Activated T-cell treated with anti-CD3 and anti-CD28 coated beads, Interleukin-2, amount 50 U/mL, for 72 hours (primary cell): Measurements from ENCODE around the gene CYB5D1. TPM values are rescaled to one million over a fixed set of nuclear protein-coding genes. Genes with fewer than 3 reads are reported as not detected.
A peak's percentile ranks its signal among the peaks of the same experiment; 100 is the strongest.

ENCODE experiments used
- ATAC-seq, 2 donors: fragments of 150-1000 bp; cut with Tn5 transposase; replicated peaks in 1 of 2; 2 replicates each; pipeline ENCODE4 v1.10.0; 2021; ENCODE audit warnings: moderate library complexity in 2 of 2, mild to moderate bottlenecking in 1 of 2
- DNase-seq, 2 donors: peaks; one replicate each; pipeline ENCODE4 v3.0.0; 2021 to 2022; ENCODE audit warnings: mixed read lengths in 1 of 2
- H3K27ac Mint-ChIP-seq: one replicate; pipeline ENCODE4 v1.8.0; 2022; ENCODE audit warnings: mild to moderate bottlenecking, moderate library complexity, mixed read lengths
- H3K27me3 Mint-ChIP-seq: one replicate; pipeline ENCODE4 v1.8.0; 2022; ENCODE audit warnings: low read depth, mixed read lengths
- H3K36me3 Mint-ChIP-seq, 2 donors: one replicate each; pipeline ENCODE4 v1.8.0; 2022; ENCODE audit warnings: mixed read lengths in 2 of 2, mild to moderate bottlenecking in 1 of 2; ENCODE audit not compliant: insufficient read depth in 2 of 2
- H3K4me1 Mint-ChIP-seq: one replicate; pipeline ENCODE4 v1.8.0; 2022; ENCODE audit warnings: low read depth, mixed read lengths
- H3K4me3 Mint-ChIP-seq, 2 donors: one replicate each; pipeline ENCODE4 v1.8.0; 2022; ENCODE audit warnings: mild to moderate bottlenecking in 2 of 2, mixed read lengths in 2 of 2, moderate library complexity in 2 of 2
- H3K9me3 Mint-ChIP-seq, 2 donors: one replicate each; pipeline ENCODE4 v1.8.0; 2022; ENCODE audit warnings: mixed read lengths in 2 of 2
- total RNA-seq, 2 donors: library from RNA; stranded (reverse); gene quantifications; one replicate each; pipeline ENCODE4 v1.2.3, GENCODE V29; 2022

Gene CYB5D1
- total RNA-seq, 2 donors from 2014 or later, result 6.7 to 10.2 TPM

DNA sequence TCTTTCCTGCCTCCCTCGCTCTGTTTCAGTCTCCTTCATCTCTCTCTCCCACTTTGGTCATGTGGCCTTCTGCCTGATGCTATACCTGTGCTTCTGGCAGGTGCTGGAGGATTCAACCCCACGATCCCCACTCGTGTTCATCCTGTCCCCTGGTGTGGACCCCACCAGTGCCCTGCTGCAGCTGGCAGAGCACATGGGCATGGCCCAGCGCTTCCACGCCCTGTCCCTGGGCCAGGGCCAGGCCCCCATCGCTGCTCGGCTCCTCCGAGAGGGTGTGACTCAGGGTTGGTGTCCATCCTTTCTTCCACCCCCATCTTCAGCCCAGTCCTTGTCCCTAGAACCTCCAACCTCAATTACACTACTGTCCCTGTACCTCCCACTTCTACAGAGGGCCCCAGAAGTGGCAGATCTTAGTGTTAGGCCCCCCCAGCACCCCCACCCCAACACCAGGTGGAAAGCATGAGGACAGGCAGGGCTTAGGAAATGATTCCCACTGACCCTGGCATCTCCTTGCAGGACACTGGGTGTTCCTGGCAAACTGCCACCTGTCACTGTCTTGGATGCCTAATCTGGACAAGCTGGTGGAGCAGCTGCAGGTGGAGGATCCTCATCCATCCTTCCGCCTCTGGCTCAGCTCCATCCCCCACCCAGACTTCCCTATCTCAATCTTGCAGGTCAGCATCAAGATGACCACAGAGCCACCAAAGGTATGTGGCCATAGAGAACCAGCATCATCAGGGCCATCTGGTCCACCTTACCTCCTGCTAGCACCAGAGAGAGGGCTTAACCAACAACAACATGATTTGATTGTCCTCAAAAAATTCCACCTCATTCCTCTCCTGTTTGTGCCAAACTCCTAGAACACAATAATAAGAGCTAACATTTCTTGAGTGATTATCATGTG lies 33.5 kb upstream of the CYB5D1 start:
- H3K36me3 Mint-ChIP-seq, result no peaks in the 10 kb centered on the region
- no peak overlapping the region for H3K4me3 Mint-ChIP-seq
- H3K9me3 Mint-ChIP-seq, result no peaks in the 10 kb centered on the region
- DNase-seq, result no peak
- H3K27me3 Mint-ChIP-seq, result peaks cover 2% of the 10 kb centered on the region
- no peak overlapping the region for H3K27ac Mint-ChIP-seq
- peaks cover 7% of the 10 kb centered on the region for H3K4me1 Mint-ChIP-seq
- no peak for ATAC-seq

DNA sequence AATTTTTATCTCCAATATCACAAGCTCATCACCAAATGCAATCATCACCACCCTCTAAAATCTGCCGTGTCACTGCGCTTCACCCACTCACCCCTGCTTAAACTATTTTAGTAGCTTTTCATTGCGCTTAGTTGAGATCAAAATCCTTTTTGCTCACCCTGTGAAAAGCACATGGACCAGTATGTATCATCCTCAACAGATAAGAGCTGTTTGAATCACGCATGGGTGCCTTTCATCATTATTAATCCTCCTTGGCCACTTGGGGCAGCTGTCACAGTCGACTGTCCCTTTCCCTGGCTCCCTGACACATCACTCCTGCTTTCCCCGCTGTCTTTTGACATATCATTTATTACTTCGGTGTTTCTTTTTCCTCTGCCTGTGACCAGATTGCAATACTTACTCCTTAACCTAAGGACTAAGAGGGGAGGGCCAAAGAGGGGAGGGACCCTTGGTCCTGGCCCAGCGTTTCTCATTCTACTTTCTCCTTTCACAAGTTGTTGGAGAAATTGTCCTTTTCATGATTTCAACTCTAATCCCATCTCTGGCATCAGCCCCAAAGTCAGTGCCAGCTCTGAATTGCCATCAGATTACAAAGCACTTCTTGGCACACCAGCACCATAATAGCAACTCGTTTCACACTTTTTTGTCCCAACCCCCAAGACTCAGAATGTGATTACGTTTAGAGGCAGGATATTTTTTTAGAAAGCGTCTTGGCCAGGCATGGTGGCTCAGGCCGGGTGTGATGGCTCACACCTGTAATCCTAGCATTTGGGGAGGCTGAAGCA lies 32.4 kb upstream of the CYB5D1 start:
- no peaks in the 10 kb centered on the region for H3K9me3 Mint-ChIP-seq
- H3K27ac Mint-ChIP-seq, result no peak overlapping the region
- DNase-seq (no peak), ATAC-seq (peak in 1 of 2 donors; percentile 30)
- no peaks in the 10 kb centered on the region for H3K36me3 Mint-ChIP-seq
- H3K4me3 Mint-ChIP-seq, result no peak overlapping the region
- peaks cover 7% of the 10 kb centered on the region for H3K4me1 Mint-ChIP-seq
- H3K27me3 Mint-ChIP-seq, result peaks cover 4% of the 10 kb centered on the region

DNA sequence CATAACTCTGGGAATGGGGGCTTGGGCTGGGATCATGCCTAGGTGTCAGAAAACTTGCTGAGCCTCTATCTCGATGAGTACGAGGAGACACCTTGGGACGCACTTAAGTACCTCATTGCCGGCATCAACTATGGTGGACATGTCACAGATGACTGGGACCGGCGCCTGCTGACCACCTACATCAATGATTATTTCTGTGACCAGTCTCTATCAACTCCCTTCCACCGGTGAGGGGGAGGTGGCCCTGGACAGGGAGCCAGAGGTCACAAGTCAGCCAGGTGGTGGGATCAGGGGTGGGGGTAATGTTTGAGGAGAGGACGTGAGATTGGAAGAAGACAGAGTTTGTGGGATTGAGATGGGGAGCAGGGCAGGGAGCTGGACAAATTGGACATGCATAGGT lies 27.2 kb upstream of the CYB5D1 start:
- no peak overlapping the region for H3K4me3 Mint-ChIP-seq
- H3K27me3 Mint-ChIP-seq, result peaks cover 9% of the 10 kb centered on the region
- ATAC-seq, result no peak
- DNase-seq, result no peak
- peaks cover 7% of the 10 kb centered on the region for H3K4me1 Mint-ChIP-seq
- no peaks in the 10 kb centered on the region for H3K36me3 Mint-ChIP-seq
- no peaks in the 10 kb centered on the region for H3K9me3 Mint-ChIP-seq
- H3K27ac Mint-ChIP-seq, result no peak overlapping the region

DNA sequence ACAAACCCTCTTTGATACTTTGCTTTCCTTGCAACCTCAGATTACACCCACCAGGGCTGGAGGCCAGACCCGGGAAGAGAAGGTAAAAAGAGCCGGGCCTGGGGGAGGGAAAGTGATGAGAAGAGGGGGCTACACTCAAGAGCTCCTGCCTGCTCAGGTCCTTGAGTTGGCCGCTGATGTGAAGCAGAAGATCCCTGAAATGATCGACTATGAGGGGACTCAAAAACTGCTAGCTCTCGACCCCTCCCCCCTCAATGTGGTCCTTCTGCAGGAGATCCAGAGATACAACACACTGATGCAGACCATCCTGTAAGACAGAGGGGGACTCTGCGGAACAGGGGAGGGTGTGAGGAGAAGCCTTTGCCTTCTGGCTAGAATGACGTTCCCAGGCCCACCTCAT lies 26.6 kb upstream of the CYB5D1 start:
- Mint-ChIP-seq H3K27me3 (peaks cover 9% of the 10 kb centered on the region), H3K36me3 (no peaks in the 10 kb centered on the region), H3K4me3 (no peak overlapping the region), H3K9me3 (no peaks in the 10 kb centered on the region), H3K4me1 (peaks cover 11% of the 10 kb centered on the region), H3K27ac (no peak overlapping the region)
- DNase-seq (no peak), ATAC-seq (no peak)

DNA sequence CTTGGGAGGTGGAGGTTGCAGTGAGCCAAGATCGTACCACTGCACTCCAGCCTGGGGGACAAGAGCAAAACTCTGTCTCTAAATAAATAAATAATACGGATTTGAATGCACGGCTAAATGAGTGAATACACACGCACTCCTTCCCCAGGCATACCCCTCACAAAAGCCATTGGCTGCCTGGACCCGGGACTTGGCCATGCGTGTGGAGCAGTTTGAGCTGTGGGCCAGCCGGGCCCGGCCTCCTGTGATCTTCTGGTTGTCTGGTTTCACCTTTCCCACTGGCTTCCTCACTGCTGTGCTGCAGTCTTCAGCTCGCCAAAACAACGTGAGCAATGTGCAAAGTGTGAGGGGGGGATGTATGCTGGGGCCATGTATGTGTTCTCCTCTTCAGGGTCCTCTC lies 25.4 kb upstream of the CYB5D1 start:
- H3K27ac Mint-ChIP-seq, result no peak overlapping the region

DNA sequence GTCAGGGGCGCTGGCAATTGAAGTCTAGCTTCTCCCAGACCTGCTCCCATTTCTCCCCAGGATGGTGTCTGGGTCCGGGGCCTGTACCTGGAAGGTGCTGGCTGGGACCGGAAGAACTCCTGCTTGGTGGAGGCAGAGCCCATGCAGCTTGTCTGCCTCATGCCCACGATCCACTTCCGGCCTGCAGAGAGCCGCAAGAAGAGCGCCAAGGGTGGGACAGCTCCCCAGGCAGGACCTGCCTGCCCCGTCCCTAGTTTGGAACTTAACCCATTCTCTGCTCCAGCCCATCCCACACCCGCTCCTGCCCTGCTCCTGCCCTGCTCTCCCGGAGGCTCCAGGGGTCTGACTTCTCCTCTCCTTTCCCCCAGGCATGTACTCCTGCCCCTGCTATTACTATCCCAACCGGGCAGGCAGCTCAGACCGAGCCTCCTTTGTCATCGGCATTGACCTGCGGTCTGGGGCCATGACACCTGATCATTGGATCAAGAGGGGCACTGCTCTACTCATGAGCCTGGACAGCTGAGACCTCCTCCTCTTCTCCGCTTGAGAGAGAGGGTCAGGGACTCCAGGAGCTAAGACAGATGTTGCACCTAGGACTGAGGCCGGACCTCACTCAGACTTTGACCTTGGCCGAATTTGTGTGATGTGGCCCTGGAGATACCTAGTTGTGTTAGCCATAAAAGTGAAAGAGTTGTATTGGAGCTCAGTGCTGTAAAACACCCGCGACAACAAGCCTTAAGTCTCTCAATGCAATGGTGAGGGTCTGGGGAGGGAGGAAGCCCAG lies 24.6 kb upstream of the CYB5D1 start:
- DNase-seq (no peak), ATAC-seq (no peak)

More for the DNA sequence above, 25.4 kb upstream of the CYB5D1 start:
- Mint-ChIP-seq H3K36me3 (no peaks in the 10 kb centered on the region), H3K4me3 (no peak overlapping the region), H3K4me1 (peaks cover 23% of the 10 kb centered on the region), H3K27me3 (peaks cover 9% of the 10 kb centered on the region), H3K9me3 (no peaks in the 10 kb centered on the region)
- DNase-seq (no peak), ATAC-seq (no peak)

DNA sequence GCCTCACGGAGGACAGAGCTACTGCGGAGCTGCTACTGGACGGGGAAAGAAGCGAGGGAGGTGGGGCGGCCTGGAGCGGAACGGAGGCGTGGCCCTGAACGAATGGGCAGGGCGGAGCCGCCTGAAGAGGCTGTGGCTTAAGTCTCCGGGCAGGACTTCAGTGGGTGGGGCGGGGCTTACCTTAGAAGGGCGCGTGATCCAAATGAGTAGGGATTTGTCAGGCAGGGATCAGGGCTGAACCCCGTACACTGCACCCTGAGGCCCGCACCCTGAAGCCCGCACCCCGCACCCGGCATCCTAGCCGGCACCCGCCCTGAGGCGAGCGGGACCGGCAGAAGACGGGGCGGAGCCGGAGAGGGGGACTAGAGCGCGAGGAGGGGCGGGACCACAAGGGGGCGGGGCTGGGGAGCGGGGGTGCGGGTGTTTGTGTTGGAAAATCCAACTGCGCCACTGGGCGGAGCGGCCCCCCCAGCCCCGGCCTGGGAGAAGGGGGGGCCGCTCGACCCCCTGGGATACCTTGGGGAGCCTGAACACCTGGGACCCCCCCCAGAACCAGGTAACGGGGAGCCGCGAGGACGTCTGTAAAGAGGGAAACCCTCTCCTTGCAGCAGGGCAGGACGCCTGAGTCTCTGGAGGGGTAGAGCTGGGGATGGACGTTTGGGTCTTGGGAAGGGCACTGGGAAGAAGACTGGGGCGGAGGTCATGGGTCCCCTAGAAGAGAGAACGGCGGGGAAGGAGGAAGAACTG lies 23.8 kb upstream of the CYB5D1 start, which contains the start of gene KDM6B:
KDM6B (plus strand) TSS at position 423 of the 747 bp plus-strand sequence. CDS start 11,338 bp downstream, outside the sequence.
- H3K27me3 Mint-ChIP-seq, result peaks cover 9% of the 10 kb centered on the region
- DNase-seq (peak; percentile 87 to 92), ATAC-seq (peak; percentile 73 to 76)
- peaks cover 36% of the 10 kb centered on the region for H3K4me1 Mint-ChIP-seq
- peak within 1 kb of the TSS; percentile 45 for H3K27ac Mint-ChIP-seq
- peak within 1 kb of the TSS; percentile 88 to 98 for H3K4me3 Mint-ChIP-seq
- no peaks in the 10 kb centered on the region for H3K9me3 Mint-ChIP-seq
- H3K36me3 Mint-ChIP-seq, result no peaks in the 10 kb centered on the region

More for the DNA sequence above, 24.6 kb upstream of the CYB5D1 start:
- Mint-ChIP-seq H3K27me3 (peaks cover 9% of the 10 kb centered on the region), H3K36me3 (no peaks in the 10 kb centered on the region), H3K27ac (no peak overlapping the region), H3K4me3 (peak overlapping the region; percentile 83 to 98), H3K9me3 (no peaks in the 10 kb centered on the region), H3K4me1 (peaks cover 28% of the 10 kb centered on the region)

DNA sequence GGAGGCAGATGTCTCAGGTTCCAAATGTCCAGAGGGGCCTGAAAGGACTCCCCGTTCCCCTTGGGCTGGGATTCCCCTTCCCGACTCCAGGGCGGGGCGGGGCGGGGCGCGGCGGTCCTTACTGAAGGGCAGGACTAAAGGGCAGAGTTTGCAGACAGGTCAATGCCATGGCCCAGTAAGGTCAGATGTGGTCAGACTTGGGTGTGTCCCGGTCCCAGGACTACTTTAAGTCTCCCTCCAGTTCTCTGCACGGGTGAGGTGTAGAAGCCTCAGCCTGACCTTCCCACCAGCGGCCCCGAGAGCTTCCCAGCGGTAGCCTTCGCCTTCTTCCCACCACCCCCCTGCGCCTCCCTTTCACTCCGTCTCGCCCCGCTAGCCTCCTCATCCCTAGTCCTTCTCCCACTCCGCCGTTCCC lies 23.3 kb upstream of the CYB5D1 start:
- peaks cover 5% of the 10 kb centered on the region for H3K27me3 Mint-ChIP-seq
- ATAC-seq, result peak; percentile 3 to 6
- H3K27ac Mint-ChIP-seq, result peak overlapping the region; percentile 27
- no peaks in the 10 kb centered on the region for H3K9me3 Mint-ChIP-seq
- peak; percentile 34 to 37 for DNase-seq
- H3K36me3 Mint-ChIP-seq, result no peaks in the 10 kb centered on the region
- peak overlapping the region; percentile 88 to 98 for H3K4me3 Mint-ChIP-seq
- H3K4me1 Mint-ChIP-seq, result peaks cover 41% of the 10 kb centered on the region

DNA sequence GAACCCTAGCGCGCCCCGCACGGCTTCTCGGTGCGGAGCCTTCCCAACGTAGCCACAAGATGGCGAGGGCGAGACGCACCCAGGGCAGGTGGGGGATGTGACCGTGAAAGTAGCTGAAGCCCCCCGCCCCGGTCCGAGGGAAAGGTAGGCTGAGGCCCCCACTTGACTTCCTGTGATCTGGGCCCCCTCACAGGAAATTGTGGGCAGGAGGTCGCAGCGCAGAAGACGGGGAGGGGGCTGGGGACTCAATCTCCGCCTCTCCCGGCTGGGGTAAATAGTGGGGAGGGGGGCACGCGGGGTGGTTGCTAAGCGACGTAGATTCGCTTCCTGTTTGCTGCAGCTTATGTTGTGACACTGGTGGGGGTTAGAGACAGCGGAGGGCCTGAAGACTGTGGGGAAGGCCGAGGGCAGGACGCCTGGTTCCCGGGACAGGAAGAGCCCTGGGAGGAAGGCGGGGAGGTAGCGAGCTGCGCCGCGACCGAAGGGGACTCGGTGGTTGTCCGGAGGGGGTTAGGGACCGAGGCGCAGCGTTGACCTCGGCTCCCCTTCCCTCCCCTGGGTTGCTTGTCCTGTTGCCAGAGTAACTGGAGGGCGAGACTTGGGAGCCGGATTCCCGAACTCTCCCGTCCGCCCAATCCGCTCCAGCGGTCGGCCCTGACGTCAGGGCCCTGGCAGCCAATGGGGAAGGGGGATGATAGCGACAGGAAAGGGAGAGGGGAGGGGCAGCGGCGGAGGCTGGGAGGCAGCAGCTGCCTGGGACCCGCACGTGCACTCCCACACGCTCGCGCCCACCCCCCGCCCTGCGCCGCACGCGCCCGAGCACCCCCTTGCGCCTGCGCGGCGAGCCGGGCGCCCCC lies 22.6 kb upstream of the CYB5D1 start:
- H3K4me3 Mint-ChIP-seq, result peak overlapping the region; percentile 88 to 98
- peak; percentile 56 to 57 for ATAC-seq
- peak; percentile 82 to 87 for DNase-seq
- H3K36me3 Mint-ChIP-seq, result no peaks in the 10 kb centered on the region
- H3K27me3 Mint-ChIP-seq, result peaks cover 5% of the 10 kb centered on the region
- H3K9me3 Mint-ChIP-seq, result no peaks in the 10 kb centered on the region
- H3K4me1 Mint-ChIP-seq, result peaks cover 48% of the 10 kb centered on the region
- H3K27ac Mint-ChIP-seq, result peak overlapping the region; percentile 76

DNA sequence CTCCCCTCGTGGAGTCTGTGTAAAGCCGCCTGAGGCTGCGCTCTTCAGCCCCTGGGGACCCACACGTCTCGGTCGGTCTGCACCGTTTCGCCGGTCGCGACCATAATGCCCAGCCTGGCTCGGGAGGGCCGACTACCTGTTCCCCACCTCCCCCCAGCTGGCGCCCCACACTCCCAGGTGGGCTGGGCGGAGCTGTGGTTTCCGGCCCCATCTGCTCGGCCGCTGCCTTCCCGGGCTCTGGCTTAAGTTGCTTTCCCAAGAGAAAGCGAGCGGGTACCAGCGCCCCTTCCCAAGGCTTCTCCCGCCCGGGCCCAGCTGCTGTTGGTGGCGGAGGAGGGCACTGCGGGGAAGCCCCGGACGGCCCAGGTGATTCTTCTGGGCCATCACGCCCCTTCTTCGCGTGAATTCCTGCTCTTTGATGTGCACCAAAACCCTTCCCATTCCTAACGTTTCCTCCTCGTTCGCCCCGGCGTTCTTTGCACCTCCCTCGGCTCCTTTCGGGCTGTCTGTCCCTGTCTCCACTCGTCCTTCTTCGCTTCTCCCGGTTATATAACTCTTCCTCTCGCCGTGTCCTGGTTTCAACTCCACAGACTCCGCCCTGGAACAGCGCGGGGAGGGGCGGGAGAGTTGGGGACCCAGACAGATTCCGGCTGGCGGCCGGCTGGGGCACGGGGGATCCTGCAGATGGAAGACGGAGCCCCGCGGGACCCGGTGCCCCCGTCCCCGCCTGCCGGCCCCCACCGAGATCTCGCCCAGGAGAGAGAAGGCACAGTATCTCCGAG lies 21.8 kb upstream of the CYB5D1 start:
- H3K9me3 Mint-ChIP-seq, result no peaks in the 10 kb centered on the region
- peaks cover 2% of the 10 kb centered on the region in 2 donors for H3K36me3 Mint-ChIP-seq
- peaks cover 5% of the 10 kb centered on the region for H3K27me3 Mint-ChIP-seq
- peak overlapping the region; percentile 16 for H3K27ac Mint-ChIP-seq
- H3K4me1 Mint-ChIP-seq, result peaks cover 56% of the 10 kb centered on the region
- peak overlapping the region; percentile 88 to 98 for H3K4me3 Mint-ChIP-seq
- no peak for ATAC-seq
- no peak for DNase-seq
